A549 treated with AZD9567 at 1 μM for 4 hours (cell line): ENCODE results near the gene BLACAT1. TPM values are rescaled to one million over a fixed set of nuclear protein-coding genes. Genes with fewer than 3 reads are reported as not detected.

Source experiments
- total RNA-seq: library from RNA; stranded (reverse); fragments of 200-300 nt; extraction: Qiagen RNA extraction; gene quantifications from 5 replicates; pipeline ENCODE4 v1.2.3, GENCODE V29; 2022; ENCODE audit not compliant: insufficient read depth

Gene BLACAT1
- not detected in 5 replicates for total RNA-seq

GRCh38 chr1:205455581-205456382 lies at the start of gene BLACAT1:
Gene BLACAT1, minus strand, starts transcription at chr1:205456045.

GRCh38 chr1:205504311-205505075 lies 48.6 kb upstream of the BLACAT1 start, which contains the start of gene CDK18:
Gene CDK18, plus strand, starts transcription at chr1:205504669. Its CDS starts 18,499 bp downstream, at chr1:205523168.

GRCh38 chr1:205421798-205422197 lies 34.0 kb downstream of the BLACAT1 start, which contains the start of gene LEMD1:
Gene LEMD1, minus strand, starts transcription at chr1:205422056. Its CDS starts 1,520 bp downstream, at chr1:205420536.

Other genes starting within 250 kb of the BLACAT1 start
- 7.4 to 8.8 TPM (median 8.5 TPM) in 5 replicates for gene DSTYK, start 244.3 kb downstream of the BLACAT1 start, total RNA-seq
- 1.7 to 6.0 TPM (median 1.8 TPM) in 5 replicates for gene TMCC2, start 228.1 kb downstream of the BLACAT1 start, total RNA-seq
- 25.5 to 30.2 TPM (median 27.3 TPM) in 5 replicates for gene NUAK2, start 134.3 kb downstream of the BLACAT1 start, total RNA-seq
- 0.44 to 0.63 TPM (median 0.47 TPM) in 4 of 5 replicates, not detected in the other for gene KLHDC8A, start 99.1 kb downstream of the BLACAT1 start, total RNA-seq
- not detected in 5 replicates for gene LEMD1, start 34.0 kb downstream of the BLACAT1 start, total RNA-seq
- 0.92 to 1.2 TPM (median 1.1 TPM) in 4 of 5 replicates, not detected in the other for gene CDK18, start 48.6 kb upstream of the BLACAT1 start, total RNA-seq
- gene ELK4, start 176.0 kb upstream of the BLACAT1 start, total RNA-seq = 6.0 to 13.4 TPM (median 6.8 TPM) in 5 replicates
- gene SLC45A3, start 224.5 kb upstream of the BLACAT1 start, total RNA-seq = 3.9 to 5.5 TPM (median 5.0 TPM) in 5 replicates